GM21619 (cell line): ENCODE measurements around the gene P2RX5.

ENCODE experiments used
- ATAC-seq: cut with Tn5 transposase; IDR thresholded peaks from one replicate; pipeline ENCODE4 v1.9.1; 2021; ENCODE audit not compliant: unreplicated experiment

The P2RX5 gene

GRCh38 chr17:3626831-3627768 is 68.9 kb downstream of the P2RX5 start:
- no peak for ATAC-seq
